Measurements from ENCODE around the gene DERA. TPM values are rescaled to one million over a fixed set of nuclear protein-coding genes. Genes with fewer than 3 reads are reported as not detected.

DERA gene
- total RNA-seq, 1 donor from 2014 or later = 20.2 TPM

DNA sequence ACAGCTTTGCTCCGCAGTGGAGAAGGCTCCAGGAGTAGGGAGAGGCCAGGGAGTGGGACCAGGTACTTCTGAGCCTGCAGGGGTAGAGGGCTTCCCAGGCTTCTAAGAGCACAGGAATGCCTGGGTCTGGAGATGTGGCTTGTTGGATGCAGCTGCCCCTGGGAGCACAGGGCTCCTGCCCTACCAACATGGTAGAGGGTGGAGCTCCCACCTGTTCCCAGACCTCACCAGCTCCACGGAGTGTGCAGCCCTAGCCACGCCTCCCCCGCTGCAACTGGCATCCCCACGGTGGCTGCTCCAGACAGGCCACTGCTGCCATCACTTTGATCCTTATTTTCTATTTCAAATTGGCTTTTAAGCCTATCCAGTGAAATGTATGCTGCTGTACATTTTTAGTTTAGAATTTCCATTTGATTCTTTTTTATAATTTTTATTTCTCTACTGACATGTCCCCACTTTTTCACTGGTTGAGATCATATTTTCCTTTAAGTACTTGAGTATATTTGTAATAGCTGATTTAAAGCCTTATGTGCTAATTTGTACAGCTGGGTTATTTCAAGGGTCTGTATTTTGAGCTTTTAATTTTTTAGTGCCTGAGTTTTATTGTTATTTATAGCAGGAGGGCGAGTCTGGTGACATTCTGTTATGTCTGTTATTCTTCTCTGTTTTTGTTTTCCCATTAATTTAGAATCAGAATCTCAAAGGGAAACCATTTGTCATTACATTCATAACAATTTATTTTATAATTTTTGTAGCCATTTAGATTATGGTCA, 78.0 kb downstream of the DERA start:
- Histone ChIP-seq H3K27ac (replicated peaks) (no peak overlapping the region), H3K4me3 (no peak overlapping the region), H3K27me3 (ENCODE audit: low read depth) (no peaks in the 10 kb centered on the region), H3K4me1 (peaks cover 22% of the 10 kb centered on the region), H3K9me3 (replicated peaks) (no peaks in the 10 kb centered on the region), H3K36me3 (peaks cover 19% of the 10 kb centered on the region)
- TF ChIP-seq, protein P1, sequence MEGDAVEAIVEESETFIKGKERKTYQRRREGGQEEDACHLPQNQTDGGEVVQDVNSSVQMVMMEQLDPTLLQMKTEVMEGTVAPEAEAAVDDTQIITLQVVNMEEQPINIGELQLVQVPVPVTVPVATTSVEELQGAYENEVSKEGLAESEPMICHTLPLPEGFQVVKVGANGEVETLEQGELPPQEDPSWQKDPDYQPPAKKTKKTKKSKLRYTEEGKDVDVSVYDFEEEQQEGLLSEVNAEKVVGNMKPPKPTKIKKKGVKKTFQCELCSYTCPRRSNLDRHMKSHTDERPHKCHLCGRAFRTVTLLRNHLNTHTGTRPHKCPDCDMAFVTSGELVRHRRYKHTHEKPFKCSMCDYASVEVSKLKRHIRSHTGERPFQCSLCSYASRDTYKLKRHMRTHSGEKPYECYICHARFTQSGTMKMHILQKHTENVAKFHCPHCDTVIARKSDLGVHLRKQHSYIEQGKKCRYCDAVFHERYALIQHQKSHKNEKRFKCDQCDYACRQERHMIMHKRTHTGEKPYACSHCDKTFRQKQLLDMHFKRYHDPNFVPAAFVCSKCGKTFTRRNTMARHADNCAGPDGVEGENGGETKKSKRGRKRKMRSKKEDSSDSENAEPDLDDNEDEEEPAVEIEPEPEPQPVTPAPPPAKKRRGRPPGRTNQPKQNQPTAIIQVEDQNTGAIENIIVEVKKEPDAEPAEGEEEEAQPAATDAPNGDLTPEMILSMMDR (IDR thresholded peaks at IDR 0.05; ENCODE audit: borderline replicate concordance) = no peak
- intact Hi-C loops (cut with micrococcal nuclease) = no loop called here
- DNase-seq = no peak

GRCh38 chr12:15995801-15996200, 84.7 kb downstream of the DERA start:
- no peaks in the 10 kb centered on the region for H3K9me3 ChIP-seq (replicated peaks)
- no peak for DNase-seq
- peaks cover 12% of the 10 kb centered on the region for H3K4me1 ChIP-seq
- H3K27me3 ChIP-seq (ENCODE audit: low read depth) = no peaks in the 10 kb centered on the region
- H3K27ac ChIP-seq (replicated peaks) = no peak overlapping the region
- intact Hi-C loops (cut with micrococcal nuclease) = no loop called here
- TF ChIP-seq, protein P1 (IDR thresholded peaks at IDR 0.05; ENCODE audit: borderline replicate concordance) = no peak
- no peak overlapping the region for H3K4me3 ChIP-seq
- H3K36me3 ChIP-seq = peaks cover 8% of the 10 kb centered on the region

DNA sequence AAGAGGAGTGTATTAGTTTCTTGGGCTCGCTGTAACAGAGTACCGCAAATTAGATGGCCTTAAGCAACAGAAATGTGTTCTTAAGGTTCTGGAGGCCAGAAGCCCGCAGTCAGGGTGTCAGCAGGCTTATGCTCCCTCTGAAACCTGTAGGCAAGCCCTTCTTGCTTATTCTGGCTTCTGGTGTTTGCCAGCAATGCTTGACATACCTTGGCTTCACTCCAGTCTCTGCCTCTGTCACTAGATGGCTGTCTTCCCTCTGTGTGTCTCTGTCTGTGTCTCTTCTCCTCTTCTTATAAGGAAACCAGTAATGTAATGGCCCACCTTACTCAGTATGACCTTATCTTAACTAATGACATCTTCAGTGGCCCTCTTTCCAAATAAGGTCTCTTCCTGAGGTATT, 85.1 kb downstream of the DERA start:
- TF ChIP-seq, protein P1 (IDR thresholded peaks at IDR 0.05; ENCODE audit: borderline replicate concordance) = no peak
- H3K27ac ChIP-seq (replicated peaks) = no peak overlapping the region
- H3K27me3 ChIP-seq (ENCODE audit: low read depth) = no peaks in the 10 kb centered on the region
- peaks cover 12% of the 10 kb centered on the region for H3K4me1 ChIP-seq
- DNase-seq = no peak
- intact Hi-C loops (cut with micrococcal nuclease) = no loop called here
- H3K36me3 ChIP-seq = peaks cover 8% of the 10 kb centered on the region
- H3K9me3 ChIP-seq (replicated peaks) = no peaks in the 10 kb centered on the region
- H3K4me3 ChIP-seq = no peak overlapping the region

GRCh38 chr12:15996948-15997347, 85.8 kb downstream of the DERA start:
- intact Hi-C loops (cut with micrococcal nuclease) = no loop called here
- no peak overlapping the region for H3K4me3 ChIP-seq
- no peaks in the 10 kb centered on the region for H3K27me3 ChIP-seq (ENCODE audit: low read depth)
- H3K9me3 ChIP-seq (replicated peaks) = no peaks in the 10 kb centered on the region
- H3K27ac ChIP-seq (replicated peaks) = no peak overlapping the region
- TF ChIP-seq, protein P1 (IDR thresholded peaks at IDR 0.05; ENCODE audit: borderline replicate concordance) = no peak
- peaks cover 8% of the 10 kb centered on the region for H3K36me3 ChIP-seq
- peaks cover 12% of the 10 kb centered on the region for H3K4me1 ChIP-seq
- no peak for DNase-seq

GRCh38 chr12:15997910-15998309, 86.8 kb downstream of the DERA start:
- Histone ChIP-seq H3K36me3 (peaks cover 8% of the 10 kb centered on the region), H3K27me3 (ENCODE audit: low read depth) (no peaks in the 10 kb centered on the region), H3K4me1 (peaks cover 12% of the 10 kb centered on the region), H3K4me3 (no peak overlapping the region), H3K9me3 (replicated peaks) (no peaks in the 10 kb centered on the region), H3K27ac (replicated peaks) (no peak overlapping the region)
- TF ChIP-seq, protein P1 (IDR thresholded peaks at IDR 0.05; ENCODE audit: borderline replicate concordance) = no peak
- DNase-seq = no peak
- intact Hi-C loops (cut with micrococcal nuclease) = no loop called here
